ENCODE results near the gene GGT6. TPM values are rescaled to one million over a fixed set of nuclear protein-coding genes. Genes with fewer than 3 reads are reported as not detected.

The GGT6 gene
- total RNA-seq, 2 experiments from 2014 or later: not detected

DNA sequence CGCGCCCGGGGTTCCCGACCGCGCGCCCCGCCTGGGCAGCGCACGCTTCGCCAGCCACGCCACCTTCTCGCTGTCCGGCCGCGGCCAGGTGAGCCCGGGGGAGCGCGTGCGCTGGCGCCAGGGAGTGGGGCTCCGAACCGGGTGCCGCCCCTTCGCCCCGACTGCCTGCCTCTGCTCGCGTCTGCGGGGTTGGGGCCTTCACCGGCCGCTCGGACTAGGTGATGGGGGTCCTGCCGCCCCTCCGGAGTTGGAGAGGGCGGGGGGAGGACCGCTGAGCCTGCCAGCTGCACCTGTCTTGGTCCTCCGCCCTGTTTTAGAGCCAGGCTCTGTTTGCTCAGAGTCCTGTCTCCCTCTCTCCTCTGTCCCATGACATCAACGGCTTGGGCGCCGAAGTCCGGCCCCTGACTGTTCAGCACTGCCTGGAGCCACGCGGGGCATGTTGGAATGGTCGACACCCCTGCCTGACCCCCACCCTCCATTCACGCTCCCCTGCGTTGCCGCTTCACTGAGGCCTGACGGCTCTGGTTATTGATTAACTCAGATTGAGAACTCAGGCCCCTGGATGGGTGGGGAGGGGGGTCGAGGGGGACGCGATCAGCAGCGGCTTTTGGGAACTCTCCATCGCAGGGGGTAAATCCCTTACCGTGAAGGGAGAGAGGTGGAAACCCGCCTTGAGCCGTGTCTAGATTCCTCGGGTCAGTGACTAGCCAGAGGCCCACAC lies 24.7 kb upstream of the GGT6 start:
- no peaks in the 10 kb centered on the region for H3K36me3 ChIP-seq (ENCODE audit: insufficient read depth, low read length)
- no peak for DNase-seq
- H3K9me3 ChIP-seq (ENCODE audit: control insufficient read depth in 1 of 2, insufficient read depth in 1 of 2, low read length in 2 of 2): no peaks in the 10 kb centered on the region
- H3K4me3 Mint-ChIP-seq: no peak overlapping the region
- intact Hi-C loops (cut with DNase I, micrococcal nuclease): no loop called here
- ChIA-PET CTCF (no interaction called here), POLR2A (no interaction called here)
- TF ChIP-seq, protein P1, sequence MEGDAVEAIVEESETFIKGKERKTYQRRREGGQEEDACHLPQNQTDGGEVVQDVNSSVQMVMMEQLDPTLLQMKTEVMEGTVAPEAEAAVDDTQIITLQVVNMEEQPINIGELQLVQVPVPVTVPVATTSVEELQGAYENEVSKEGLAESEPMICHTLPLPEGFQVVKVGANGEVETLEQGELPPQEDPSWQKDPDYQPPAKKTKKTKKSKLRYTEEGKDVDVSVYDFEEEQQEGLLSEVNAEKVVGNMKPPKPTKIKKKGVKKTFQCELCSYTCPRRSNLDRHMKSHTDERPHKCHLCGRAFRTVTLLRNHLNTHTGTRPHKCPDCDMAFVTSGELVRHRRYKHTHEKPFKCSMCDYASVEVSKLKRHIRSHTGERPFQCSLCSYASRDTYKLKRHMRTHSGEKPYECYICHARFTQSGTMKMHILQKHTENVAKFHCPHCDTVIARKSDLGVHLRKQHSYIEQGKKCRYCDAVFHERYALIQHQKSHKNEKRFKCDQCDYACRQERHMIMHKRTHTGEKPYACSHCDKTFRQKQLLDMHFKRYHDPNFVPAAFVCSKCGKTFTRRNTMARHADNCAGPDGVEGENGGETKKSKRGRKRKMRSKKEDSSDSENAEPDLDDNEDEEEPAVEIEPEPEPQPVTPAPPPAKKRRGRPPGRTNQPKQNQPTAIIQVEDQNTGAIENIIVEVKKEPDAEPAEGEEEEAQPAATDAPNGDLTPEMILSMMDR (IDR thresholded peaks at IDR 0.05): no peak
- no peaks in the 10 kb centered on the region for H3K36me3 Mint-ChIP-seq (ENCODE audit: low read depth)
- no peak overlapping the region for H3K27ac ChIP-seq (ENCODE audit: low read depth in 1 of 2, low read length in 2 of 2)
- no peaks in the 10 kb centered on the region for H3K9me3 Mint-ChIP-seq
- H3K4me3 ChIP-seq (ENCODE audit: low read length): no peak overlapping the region
- H3K27me3 Mint-ChIP-seq: peaks cover 46% of the 10 kb centered on the region
- peaks cover 22 to 31% of the 10 kb centered on the region in 2 experiments for H3K27me3 ChIP-seq (ENCODE audit: control insufficient read depth in 1 of 2, insufficient read depth in 2 of 2, low read length in 2 of 2)
- no peak overlapping the region for H3K27ac Mint-ChIP-seq
- H3K4me1 Mint-ChIP-seq (ENCODE audit: low read depth): peaks cover 4% of the 10 kb centered on the region
- H3K4me1 ChIP-seq (ENCODE audit: insufficient read depth, low read length): peaks cover 10% of the 10 kb centered on the region
- ATAC-seq (ENCODE audit: poor library complexity): no peak

DNA sequence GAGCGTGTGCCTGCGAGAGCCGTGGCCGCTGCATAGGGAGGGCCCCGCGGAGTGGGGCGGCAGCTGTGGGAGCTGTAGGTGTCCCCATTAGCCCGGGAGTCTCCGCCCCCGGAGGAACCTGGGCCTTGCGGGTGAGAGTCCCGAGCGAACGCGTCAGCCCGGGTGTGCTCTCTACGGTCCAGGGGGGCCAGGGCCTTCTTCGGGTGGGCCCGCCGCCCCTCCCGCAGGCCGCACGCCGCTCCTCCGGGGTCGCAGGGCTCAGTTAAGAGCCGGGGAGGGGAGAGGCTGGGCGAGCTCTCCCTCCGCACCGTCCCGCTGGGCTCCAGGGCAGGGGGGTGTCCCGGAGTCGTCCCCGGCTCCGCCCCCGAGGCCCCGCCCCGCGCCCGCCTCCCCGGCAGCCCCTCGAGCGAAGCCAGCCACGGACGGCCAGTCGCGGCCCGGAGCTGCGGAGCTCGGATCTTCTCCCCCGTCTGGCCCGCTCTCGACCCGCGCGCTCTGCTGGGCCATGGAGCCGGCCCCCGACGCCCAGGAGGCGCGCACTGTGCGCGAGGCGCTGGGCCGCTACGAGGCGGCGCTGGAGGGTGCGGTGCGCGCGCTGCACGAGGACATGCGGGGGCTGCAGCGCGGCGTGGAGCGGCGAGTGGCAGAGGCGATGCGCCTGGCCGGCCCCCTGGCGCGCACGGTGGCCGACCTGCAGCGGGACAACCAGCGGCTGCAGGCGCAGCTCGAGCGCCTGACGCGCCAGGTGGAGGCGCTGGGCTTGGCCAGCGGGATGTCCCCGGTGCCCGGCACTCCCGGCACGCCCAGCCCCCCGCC lies 23.9 kb upstream of the GGT6 start, which contains the start of gene SMTNL2:
Gene SMTNL2, plus strand, starts transcription at position 429 of the 816 bp plus-strand sequence. Its CDS starts 77 bp downstream, at position 506.
- ChIA-PET CTCF (no interaction called here), POLR2A (interaction anchor here (0.5 kb wide), 1 partner anchor 120 kb away, joined by 4 read pairs; the partner anchor contains the start of gene PELP1)
- DNase-seq: peak in 3 of 14 experiments; percentile 8 to 18 (median 8)
- Mint-ChIP-seq H3K27me3 (peaks cover 46% of the 10 kb centered on the region), H3K9me3 (no peaks in the 10 kb centered on the region), H3K27ac (no peak within 1 kb of the TSS), H3K36me3 (ENCODE audit: low read depth) (no peaks in the 10 kb centered on the region), H3K4me1 (ENCODE audit: low read depth) (peaks cover 4% of the 10 kb centered on the region), H3K4me3 (peak within 1 kb of the TSS; percentile 85)
- H3K9me3 ChIP-seq (ENCODE audit: control insufficient read depth in 1 of 2, insufficient read depth in 1 of 2, low read length in 2 of 2): no peaks in the 10 kb centered on the region
- peak within 1 kb of the TSS; percentile 10 for H3K4me3 ChIP-seq (ENCODE audit: low read length)
- H3K27me3 ChIP-seq (ENCODE audit: control insufficient read depth in 1 of 2, insufficient read depth in 2 of 2, low read length in 2 of 2): peaks cover 22 to 31% of the 10 kb centered on the region in 2 experiments
- intact Hi-C loops (cut with DNase I, micrococcal nuclease): no loop called here
- no peaks in the 10 kb centered on the region for H3K36me3 ChIP-seq (ENCODE audit: insufficient read depth, low read length)
- peaks cover 10% of the 10 kb centered on the region for H3K4me1 ChIP-seq (ENCODE audit: insufficient read depth, low read length)
- no peak within 1 kb of the TSS for H3K27ac ChIP-seq (ENCODE audit: low read depth in 1 of 2, low read length in 2 of 2)
- ATAC-seq (ENCODE audit: poor library complexity): peak; percentile 53
- TF ChIP-seq, protein P1 (IDR thresholded peaks at IDR 0.05): peak; percentile 1

DNA sequence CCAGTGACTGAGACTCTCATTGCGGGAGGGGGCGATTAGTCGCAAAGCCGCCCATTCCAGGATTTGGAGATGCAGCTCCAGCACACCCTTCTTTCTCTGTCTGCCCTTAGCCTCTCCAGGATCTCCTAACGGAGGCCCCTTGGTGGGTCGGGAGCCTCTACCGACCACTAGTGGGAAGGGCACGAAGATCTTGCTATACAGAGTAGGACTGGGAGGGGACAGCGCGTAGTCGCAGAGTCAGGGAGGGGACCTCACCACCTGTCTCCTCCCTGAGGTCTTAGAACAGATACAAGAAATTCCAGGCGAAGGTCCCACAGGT lies 23.4 kb upstream of the GGT6 start:
- Histone ChIP-seq H3K36me3 (ENCODE audit: insufficient read depth, low read length) (no peaks in the 10 kb centered on the region), H3K4me3 (ENCODE audit: low read length) (peak overlapping the region; percentile 10), H3K27ac (ENCODE audit: low read depth in 1 of 2, low read length in 2 of 2) (no peak overlapping the region), H3K9me3 (ENCODE audit: control insufficient read depth in 1 of 2, insufficient read depth in 1 of 2, low read length in 2 of 2) (no peaks in the 10 kb centered on the region), H3K27me3 (ENCODE audit: control insufficient read depth in 1 of 2, insufficient read depth in 2 of 2, low read length in 2 of 2) (peaks cover 22 to 31% of the 10 kb centered on the region in 2 experiments), H3K4me1 (ENCODE audit: insufficient read depth, low read length) (peaks cover 10% of the 10 kb centered on the region)
- H3K27me3 Mint-ChIP-seq: peaks cover 44% of the 10 kb centered on the region
- peak in 3 of 14 experiments; percentile 8 to 48 (median 38) for DNase-seq
- peak overlapping the region; percentile 85 for H3K4me3 Mint-ChIP-seq
- no peak overlapping the region for H3K27ac Mint-ChIP-seq
- ChIA-PET POLR2A (no interaction called here), CTCF (no interaction called here)
- H3K4me1 Mint-ChIP-seq (ENCODE audit: low read depth): peaks cover 4% of the 10 kb centered on the region
- H3K9me3 Mint-ChIP-seq: no peaks in the 10 kb centered on the region
- intact Hi-C loops (cut with DNase I, micrococcal nuclease): no loop called here
- TF ChIP-seq, protein P1 (IDR thresholded peaks at IDR 0.05): peak; percentile 22
- peak; percentile 72 for ATAC-seq (ENCODE audit: poor library complexity)
- H3K36me3 Mint-ChIP-seq (ENCODE audit: low read depth): no peaks in the 10 kb centered on the region

Measured in CD4-positive, alpha-beta T cell (primary cell).